ENCODE measurements around the gene PRRT2. TPM values are rescaled to one million over a fixed set of nuclear protein-coding genes. Genes with fewer than 3 reads are reported as not detected.
A peak's percentile ranks its signal among the peaks of the same experiment; 100 is the strongest.

Gene PRRT2
- total RNA-seq, 1 experiment from 2014 or later = 20.5 TPM

DNA sequence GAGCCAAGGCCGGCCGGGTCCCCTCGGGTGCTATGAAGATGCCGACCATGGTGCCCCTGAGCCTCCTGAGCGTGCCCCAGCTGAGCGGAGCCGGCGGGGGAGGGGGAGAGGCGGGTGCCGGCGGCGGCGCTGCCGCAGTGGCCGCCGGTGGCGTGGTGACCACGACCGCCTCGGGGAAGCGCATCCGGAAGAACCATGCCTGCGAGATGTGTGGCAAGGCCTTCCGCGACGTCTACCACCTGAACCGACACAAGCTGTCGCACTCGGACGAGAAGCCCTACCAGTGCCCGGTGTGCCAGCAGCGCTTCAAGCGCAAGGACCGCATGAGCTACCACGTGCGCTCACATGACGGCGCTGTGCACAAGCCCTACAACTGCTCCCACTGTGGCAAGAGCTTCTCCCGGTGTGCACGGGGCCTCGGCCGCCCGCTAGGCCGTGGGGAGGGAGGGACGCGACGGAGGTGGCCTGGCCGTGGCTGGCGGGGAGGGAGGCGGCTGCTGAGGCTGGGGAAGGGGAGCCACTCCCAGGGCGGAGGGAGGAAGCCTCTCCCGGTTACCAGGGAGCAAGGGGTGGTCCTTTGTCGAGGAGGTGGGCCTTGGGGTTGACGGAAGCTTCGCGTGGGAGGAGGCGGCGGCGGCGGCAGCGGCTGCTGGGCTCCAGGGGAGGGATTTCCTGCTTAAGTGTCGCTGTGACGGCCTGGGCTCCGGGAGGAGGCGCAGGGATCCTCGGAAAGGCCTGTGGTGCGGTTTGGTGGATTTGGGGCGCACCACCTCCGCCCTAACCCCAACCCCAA, 4.4 kb upstream of the PRRT2 start (continued):
- TF ChIP-seq FOXJ3 (CRISPR knock-in tag; IDR thresholded peaks at IDR 0.05; ENCODE audit: borderline replicate concordance) (no peak), ZNF317 (CRISPR knock-in tag; IDR thresholded peaks at IDR 0.05; ENCODE audit: borderline replicate concordance, low read depth) (peak; percentile 40; the same call in 1 of the 2 replicates), ZNF423 (CRISPR knock-in tag; IDR thresholded peaks at IDR 0.05) (no peak), PRRX2 (CRISPR knock-in tag; IDR thresholded peaks at IDR 0.05) (no peak), ELF4 (CRISPR knock-in tag; IDR thresholded peaks at IDR 0.05; ENCODE audit: low read depth) (peak; percentile 32; the same call in 1 of the 2 replicates), KAT7 (CRISPR knock-in tag; IDR thresholded peaks at IDR 0.05; ENCODE audit: borderline replicate concordance) (peak; percentile 90), JUN (CRISPR knock-in tag; IDR thresholded peaks at IDR 0.05) (peak; percentile 84), MYBL2 (CRISPR knock-in tag; IDR thresholded peaks at IDR 0.05) (peak; percentile 78; the same call in 1 of the 2 replicates), RELA (CRISPR knock-in tag; IDR thresholded peaks at IDR 0.05; ENCODE audit: borderline replicate concordance) (peak; percentile 94; the same call in 1 of the 2 replicates), GABPB1 (CRISPR knock-in tag; IDR thresholded peaks at IDR 0.05) (peak; percentile 89), ZBTB21 (CRISPR knock-in tag; IDR thresholded peaks at IDR 0.05; ENCODE audit: borderline replicate concordance) (no peak), ZMAT4 (CRISPR knock-in tag; IDR thresholded peaks at IDR 0.05) (no peak), PREB (CRISPR knock-in tag; IDR thresholded peaks at IDR 0.05; ENCODE audit: borderline replicate concordance) (peak; percentile 82; the same call in 1 of the 2 replicates), ZNF232 (CRISPR knock-in tag; IDR thresholded peaks at IDR 0.05) (peak; percentile 79; the same call in 1 of the 2 replicates), CREM (CRISPR knock-in tag; IDR thresholded peaks at IDR 0.05) (peak; percentile 7; the same call in 1 of the 2 replicates), USF2 (CRISPR knock-in tag; IDR thresholded peaks at IDR 0.05) (peak; percentile 67), NFYB (CRISPR knock-in tag; conservative IDR thresholded peaks at IDR 0.05; ENCODE audit: low read depth) (no peak), HMGA2 (CRISPR knock-in tag; IDR thresholded peaks at IDR 0.05) (no peak), CDX4 (CRISPR knock-in tag; IDR thresholded peaks at IDR 0.05; ENCODE audit: borderline replicate concordance) (no peak)
- TF ChIP-seq, protein P1, sequence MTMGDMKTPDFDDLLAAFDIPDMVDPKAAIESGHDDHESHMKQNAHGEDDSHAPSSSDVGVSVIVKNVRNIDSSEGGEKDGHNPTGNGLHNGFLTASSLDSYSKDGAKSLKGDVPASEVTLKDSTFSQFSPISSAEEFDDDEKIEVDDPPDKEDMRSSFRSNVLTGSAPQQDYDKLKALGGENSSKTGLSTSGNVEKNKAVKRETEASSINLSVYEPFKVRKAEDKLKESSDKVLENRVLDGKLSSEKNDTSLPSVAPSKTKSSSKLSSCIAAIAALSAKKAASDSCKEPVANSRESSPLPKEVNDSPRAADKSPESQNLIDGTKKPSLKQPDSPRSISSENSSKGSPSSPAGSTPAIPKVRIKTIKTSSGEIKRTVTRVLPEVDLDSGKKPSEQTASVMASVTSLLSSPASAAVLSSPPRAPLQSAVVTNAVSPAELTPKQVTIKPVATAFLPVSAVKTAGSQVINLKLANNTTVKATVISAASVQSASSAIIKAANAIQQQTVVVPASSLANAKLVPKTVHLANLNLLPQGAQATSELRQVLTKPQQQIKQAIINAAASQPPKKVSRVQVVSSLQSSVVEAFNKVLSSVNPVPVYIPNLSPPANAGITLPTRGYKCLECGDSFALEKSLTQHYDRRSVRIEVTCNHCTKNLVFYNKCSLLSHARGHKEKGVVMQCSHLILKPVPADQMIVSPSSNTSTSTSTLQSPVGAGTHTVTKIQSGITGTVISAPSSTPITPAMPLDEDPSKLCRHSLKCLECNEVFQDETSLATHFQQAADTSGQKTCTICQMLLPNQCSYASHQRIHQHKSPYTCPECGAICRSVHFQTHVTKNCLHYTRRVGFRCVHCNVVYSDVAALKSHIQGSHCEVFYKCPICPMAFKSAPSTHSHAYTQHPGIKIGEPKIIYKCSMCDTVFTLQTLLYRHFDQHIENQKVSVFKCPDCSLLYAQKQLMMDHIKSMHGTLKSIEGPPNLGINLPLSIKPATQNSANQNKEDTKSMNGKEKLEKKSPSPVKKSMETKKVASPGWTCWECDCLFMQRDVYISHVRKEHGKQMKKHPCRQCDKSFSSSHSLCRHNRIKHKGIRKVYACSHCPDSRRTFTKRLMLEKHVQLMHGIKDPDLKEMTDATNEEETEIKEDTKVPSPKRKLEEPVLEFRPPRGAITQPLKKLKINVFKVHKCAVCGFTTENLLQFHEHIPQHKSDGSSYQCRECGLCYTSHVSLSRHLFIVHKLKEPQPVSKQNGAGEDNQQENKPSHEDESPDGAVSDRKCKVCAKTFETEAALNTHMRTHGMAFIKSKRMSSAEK (CRISPR knock-in tag; IDR thresholded peaks at IDR 0.05; ENCODE audit: borderline replicate concordance) = no peak
- TF ChIP-seq, protein P2, sequence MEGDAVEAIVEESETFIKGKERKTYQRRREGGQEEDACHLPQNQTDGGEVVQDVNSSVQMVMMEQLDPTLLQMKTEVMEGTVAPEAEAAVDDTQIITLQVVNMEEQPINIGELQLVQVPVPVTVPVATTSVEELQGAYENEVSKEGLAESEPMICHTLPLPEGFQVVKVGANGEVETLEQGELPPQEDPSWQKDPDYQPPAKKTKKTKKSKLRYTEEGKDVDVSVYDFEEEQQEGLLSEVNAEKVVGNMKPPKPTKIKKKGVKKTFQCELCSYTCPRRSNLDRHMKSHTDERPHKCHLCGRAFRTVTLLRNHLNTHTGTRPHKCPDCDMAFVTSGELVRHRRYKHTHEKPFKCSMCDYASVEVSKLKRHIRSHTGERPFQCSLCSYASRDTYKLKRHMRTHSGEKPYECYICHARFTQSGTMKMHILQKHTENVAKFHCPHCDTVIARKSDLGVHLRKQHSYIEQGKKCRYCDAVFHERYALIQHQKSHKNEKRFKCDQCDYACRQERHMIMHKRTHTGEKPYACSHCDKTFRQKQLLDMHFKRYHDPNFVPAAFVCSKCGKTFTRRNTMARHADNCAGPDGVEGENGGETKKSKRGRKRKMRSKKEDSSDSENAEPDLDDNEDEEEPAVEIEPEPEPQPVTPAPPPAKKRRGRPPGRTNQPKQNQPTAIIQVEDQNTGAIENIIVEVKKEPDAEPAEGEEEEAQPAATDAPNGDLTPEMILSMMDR (IDR thresholded peaks at IDR 0.05) = no peak
- TF ChIP-seq, protein P3, sequence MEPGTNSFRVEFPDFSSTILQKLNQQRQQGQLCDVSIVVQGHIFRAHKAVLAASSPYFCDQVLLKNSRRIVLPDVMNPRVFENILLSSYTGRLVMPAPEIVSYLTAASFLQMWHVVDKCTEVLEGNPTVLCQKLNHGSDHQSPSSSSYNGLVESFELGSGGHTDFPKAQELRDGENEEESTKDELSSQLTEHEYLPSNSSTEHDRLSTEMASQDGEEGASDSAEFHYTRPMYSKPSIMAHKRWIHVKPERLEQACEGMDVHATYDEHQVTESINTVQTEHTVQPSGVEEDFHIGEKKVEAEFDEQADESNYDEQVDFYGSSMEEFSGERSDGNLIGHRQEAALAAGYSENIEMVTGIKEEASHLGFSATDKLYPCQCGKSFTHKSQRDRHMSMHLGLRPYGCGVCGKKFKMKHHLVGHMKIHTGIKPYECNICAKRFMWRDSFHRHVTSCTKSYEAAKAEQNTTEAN (CRISPR knock-in tag; IDR thresholded peaks at IDR 0.05) = no peak; the same call in 1 of the 2 replicates
- TF ChIP-seq, protein P4, sequence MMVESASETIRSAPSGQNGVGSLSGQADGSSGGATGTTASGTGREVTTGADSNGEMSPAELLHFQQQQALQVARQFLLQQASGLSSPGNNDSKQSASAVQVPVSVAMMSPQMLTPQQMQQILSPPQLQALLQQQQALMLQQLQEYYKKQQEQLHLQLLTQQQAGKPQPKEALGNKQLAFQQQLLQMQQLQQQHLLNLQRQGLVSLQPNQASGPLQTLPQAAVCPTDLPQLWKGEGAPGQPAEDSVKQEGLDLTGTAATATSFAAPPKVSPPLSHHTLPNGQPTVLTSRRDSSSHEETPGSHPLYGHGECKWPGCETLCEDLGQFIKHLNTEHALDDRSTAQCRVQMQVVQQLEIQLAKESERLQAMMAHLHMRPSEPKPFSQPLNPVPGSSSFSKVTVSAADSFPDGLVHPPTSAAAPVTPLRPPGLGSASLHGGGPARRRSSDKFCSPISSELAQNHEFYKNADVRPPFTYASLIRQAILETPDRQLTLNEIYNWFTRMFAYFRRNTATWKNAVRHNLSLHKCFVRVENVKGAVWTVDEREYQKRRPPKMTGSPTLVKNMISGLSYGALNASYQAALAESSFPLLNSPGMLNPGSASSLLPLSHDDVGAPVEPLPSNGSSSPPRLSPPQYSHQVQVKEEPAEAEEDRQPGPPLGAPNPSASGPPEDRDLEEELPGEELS (CRISPR knock-in tag; IDR thresholded peaks at IDR 0.05) = peak; percentile 84
- TF ChIP-seq, protein P5, sequence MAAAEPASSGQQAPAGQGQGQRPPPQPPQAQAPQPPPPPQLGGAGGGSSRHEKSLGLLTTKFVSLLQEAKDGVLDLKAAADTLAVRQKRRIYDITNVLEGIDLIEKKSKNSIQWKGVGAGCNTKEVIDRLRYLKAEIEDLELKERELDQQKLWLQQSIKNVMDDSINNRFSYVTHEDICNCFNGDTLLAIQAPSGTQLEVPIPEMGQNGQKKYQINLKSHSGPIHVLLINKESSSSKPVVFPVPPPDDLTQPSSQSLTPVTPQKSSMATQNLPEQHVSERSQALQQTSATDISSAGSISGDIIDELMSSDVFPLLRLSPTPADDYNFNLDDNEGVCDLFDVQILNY (CRISPR knock-in tag; IDR thresholded peaks at IDR 0.05) = peak; percentile 82
